Transverse colon (tissue), 4 donors: ENCODE results near the gene UVRAG.

Experiments
- POLR2AphosphoS5 ChIP-seq, 3 donors: sonication (generic); formaldehyde crosslinking; IDR thresholded peaks; one replicate each; pipeline ENCODE4 v1.6.1; 2016; ENCODE audit warnings: antibody characterized with exemption in 3 of 3
- TF ChIP-seq, protein P1 (sequence below), 5 experiments: fragments of 200-600 bp in 3 of 5; fragments of 450-650 bp in 2 of 5; sonication (generic) in 3 of 5; IDR thresholded peaks; 1 replicate in 2 of 5; 2 replicates in 3 of 5; pipeline ENCODE4 v1.5.1; 2016 to 2017; ENCODE audit warnings: antibody characterized with exemption in 5 of 5, inconsistent platforms in 3 of 5, mild to moderate bottlenecking in 2 of 5, moderate library complexity in 1 of 5

DNA sequence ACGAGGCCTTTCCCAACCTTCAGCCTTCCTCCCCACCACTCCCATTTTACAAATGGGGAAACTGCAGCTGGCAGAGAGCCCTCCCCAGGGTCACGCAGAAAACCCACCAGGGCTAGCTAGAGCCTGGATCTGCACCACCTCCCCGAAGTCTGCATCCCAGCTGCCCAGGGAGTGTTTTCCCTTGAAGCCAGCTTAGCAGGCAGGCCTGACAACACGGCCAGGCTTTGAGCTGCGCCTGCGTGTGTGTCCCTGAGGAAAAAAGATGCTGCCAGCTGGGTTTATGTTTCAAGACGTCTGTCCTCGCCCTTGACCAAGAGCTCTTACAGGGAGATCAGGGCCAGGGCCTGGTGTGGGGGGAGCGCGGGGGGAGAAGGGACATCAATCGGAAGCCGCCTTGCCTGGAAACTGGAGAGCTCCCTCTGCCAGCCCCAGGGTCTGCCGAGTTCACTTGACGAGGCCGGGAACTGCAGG, 371.0 kb downstream of the UVRAG start:
- TF ChIP-seq, protein P1, sequence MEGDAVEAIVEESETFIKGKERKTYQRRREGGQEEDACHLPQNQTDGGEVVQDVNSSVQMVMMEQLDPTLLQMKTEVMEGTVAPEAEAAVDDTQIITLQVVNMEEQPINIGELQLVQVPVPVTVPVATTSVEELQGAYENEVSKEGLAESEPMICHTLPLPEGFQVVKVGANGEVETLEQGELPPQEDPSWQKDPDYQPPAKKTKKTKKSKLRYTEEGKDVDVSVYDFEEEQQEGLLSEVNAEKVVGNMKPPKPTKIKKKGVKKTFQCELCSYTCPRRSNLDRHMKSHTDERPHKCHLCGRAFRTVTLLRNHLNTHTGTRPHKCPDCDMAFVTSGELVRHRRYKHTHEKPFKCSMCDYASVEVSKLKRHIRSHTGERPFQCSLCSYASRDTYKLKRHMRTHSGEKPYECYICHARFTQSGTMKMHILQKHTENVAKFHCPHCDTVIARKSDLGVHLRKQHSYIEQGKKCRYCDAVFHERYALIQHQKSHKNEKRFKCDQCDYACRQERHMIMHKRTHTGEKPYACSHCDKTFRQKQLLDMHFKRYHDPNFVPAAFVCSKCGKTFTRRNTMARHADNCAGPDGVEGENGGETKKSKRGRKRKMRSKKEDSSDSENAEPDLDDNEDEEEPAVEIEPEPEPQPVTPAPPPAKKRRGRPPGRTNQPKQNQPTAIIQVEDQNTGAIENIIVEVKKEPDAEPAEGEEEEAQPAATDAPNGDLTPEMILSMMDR (IDR thresholded peaks at IDR 0.05): no peak
- TF ChIP-seq POLR2AphosphoS5 (IDR thresholded peaks at IDR 0.05): no peak
